ENCODE results near the gene TAS1R1. TPM values are rescaled to one million over a fixed set of nuclear protein-coding genes. Genes with fewer than 3 reads are reported as not detected.

TAS1R1 gene
- total and polyA plus RNA-seq, 10 of the 15 experiments (the other 5 are each of a cell fraction or from before 2014, with no cell fraction given): 0.03 to 0.06 (median 0.04) TPM; not detected in 7

DNA sequence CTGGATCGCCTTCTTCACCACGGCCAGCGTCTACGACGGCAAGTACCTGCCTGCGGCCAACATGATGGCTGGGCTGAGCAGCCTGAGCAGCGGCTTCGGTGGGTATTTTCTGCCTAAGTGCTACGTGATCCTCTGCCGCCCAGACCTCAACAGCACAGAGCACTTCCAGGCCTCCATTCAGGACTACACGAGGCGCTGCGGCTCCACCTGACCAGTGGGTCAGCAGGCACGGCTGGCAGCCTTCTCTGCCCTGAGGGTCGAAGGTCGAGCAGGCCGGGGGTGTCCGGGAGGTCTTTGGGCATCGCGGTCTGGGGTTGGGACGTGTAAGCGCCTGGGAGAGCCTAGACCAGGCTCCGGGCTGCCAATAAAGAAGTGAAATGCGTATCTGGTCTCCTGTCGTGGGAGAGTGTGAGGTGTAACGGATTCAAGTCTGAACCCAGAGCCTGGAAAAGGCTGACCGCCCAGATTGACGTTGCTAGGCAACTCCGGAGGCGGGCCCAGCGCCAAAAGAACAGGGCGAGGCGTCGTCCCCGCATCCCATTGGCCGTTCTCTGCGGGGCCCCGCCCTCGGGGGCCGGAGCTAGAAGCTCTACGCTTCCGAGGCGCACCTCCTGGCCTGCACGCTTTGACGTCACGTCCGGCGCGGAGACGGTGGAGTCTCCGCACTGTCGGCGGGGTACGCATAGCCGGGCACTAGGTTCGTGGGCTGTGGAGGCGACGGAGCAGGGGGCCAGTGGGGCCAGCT is 24.4 kb downstream of the TAS1R1 start, which contains the start of gene ZBTB48 (continued):
- TF ChIP-seq, protein P1, sequence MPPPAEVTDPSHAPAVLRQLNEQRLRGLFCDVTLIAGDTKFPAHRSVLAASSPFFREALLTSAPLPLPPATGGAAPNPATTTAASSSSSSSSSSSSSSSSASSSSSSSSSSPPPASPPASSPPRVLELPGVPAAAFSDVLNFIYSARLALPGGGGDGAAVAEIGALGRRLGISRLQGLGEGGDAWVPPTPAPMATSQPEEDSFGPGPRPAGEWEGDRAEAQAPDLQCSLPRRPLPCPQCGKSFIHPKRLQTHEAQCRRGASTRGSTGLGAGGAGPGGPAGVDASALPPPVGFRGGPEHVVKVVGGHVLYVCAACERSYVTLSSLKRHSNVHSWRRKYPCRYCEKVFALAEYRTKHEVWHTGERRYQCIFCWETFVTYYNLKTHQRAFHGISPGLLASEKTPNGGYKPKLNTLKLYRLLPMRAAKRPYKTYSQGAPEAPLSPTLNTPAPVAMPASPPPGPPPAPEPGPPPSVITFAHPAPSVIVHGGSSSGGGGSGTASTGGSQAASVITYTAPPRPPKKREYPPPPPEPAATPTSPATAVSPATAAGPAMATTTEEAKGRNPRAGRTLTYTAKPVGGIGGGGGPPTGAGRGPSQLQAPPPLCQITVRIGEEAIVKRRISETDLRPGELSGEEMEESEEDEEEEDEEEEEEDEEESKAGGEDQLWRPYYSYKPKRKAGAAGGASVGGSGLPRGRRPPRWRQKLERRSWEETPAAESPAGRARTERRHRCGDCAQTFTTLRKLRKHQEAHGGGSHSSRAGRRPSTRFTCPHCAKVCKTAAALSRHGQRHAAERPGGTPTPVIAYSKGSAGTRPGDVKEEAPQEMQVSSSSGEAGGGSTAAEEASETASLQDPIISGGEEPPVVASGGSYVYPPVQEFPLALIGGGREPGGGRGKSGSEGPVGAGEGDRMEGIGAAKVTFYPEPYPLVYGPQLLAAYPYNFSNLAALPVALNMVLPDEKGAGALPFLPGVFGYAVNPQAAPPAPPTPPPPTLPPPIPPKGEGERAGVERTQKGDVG (CRISPR knock-in tag; IDR thresholded peaks at IDR 0.05): no peak
- no peak for TF ChIP-seq IRF4 (IDR thresholded peaks at IDR 0.05; ENCODE audit: low read depth, low read length)
- no peak for TF ChIP-seq KDM1A (IDR thresholded peaks at IDR 0.05; ENCODE audit: borderline replicate concordance)
- TF ChIP-seq NFYA (IDR thresholded peaks at IDR 0.05; ENCODE audit: borderline replicate concordance, low read depth, low read length): no peak
- no peak for TF ChIP-seq ZNF217 (IDR thresholded peaks at IDR 0.05)
- peak; percentile 96 for TF ChIP-seq NR2F1 (conservative IDR thresholded peaks at IDR 0.05)
- no peak for TF ChIP-seq NFIC (IDR thresholded peaks at IDR 0.05; ENCODE audit: low read depth, low read length)
- no peak for TF ChIP-seq CBX3 (IDR thresholded peaks at IDR 0.05; ENCODE audit: borderline replicate concordance, low read depth)
- TF ChIP-seq MTA3 (IDR thresholded peaks at IDR 0.05; ENCODE audit: borderline replicate concordance, low read length): no peak
- no peak for TF ChIP-seq NBN (IDR thresholded peaks at IDR 0.05)
- no peak for TF ChIP-seq SMAD1 (IDR thresholded peaks at IDR 0.05; ENCODE audit: low read depth, partially characterized antibody)
- 0 out of 2 replicates have a peak, but pooled peaks have one; percentile 16 for TF ChIP-seq NRF1 (conservative IDR thresholded peaks at IDR 0.05; ENCODE audit: low read depth, low read length)
- TF ChIP-seq, protein P2, sequence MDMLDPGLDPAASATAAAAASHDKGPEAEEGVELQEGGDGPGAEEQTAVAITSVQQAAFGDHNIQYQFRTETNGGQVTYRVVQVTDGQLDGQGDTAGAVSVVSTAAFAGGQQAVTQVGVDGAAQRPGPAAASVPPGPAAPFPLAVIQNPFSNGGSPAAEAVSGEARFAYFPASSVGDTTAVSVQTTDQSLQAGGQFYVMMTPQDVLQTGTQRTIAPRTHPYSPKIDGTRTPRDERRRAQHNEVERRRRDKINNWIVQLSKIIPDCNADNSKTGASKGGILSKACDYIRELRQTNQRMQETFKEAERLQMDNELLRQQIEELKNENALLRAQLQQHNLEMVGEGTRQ (IDR thresholded peaks at IDR 0.05; ENCODE audit: borderline replicate concordance, low read depth, low read length): no peak
- TF ChIP-seq, protein P3, sequence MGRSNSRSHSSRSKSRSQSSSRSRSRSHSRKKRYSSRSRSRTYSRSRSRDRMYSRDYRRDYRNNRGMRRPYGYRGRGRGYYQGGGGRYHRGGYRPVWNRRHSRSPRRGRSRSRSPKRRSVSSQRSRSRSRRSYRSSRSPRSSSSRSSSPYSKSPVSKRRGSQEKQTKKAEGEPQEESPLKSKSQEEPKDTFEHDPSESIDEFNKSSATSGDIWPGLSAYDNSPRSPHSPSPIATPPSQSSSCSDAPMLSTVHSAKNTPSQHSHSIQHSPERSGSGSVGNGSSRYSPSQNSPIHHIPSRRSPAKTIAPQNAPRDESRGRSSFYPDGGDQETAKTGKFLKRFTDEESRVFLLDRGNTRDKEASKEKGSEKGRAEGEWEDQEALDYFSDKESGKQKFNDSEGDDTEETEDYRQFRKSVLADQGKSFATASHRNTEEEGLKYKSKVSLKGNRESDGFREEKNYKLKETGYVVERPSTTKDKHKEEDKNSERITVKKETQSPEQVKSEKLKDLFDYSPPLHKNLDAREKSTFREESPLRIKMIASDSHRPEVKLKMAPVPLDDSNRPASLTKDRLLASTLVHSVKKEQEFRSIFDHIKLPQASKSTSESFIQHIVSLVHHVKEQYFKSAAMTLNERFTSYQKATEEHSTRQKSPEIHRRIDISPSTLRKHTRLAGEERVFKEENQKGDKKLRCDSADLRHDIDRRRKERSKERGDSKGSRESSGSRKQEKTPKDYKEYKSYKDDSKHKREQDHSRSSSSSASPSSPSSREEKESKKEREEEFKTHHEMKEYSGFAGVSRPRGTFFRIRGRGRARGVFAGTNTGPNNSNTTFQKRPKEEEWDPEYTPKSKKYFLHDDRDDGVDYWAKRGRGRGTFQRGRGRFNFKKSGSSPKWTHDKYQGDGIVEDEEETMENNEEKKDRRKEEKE (IDR thresholded peaks at IDR 0.05): no peak
- TF ChIP-seq GATAD2B (conservative IDR thresholded peaks at IDR 0.05; ENCODE audit: low read depth): 0 out of 2 replicates have a peak, but pooled peaks have one; percentile 34
- no peak for TF ChIP-seq NFXL1 (IDR thresholded peaks at IDR 0.05; ENCODE audit: borderline replicate concordance)
- TF ChIP-seq SUZ12 (IDR thresholded peaks at IDR 0.05; ENCODE audit: unreplicated experiment): no peak
- TF ChIP-seq, protein P4, sequence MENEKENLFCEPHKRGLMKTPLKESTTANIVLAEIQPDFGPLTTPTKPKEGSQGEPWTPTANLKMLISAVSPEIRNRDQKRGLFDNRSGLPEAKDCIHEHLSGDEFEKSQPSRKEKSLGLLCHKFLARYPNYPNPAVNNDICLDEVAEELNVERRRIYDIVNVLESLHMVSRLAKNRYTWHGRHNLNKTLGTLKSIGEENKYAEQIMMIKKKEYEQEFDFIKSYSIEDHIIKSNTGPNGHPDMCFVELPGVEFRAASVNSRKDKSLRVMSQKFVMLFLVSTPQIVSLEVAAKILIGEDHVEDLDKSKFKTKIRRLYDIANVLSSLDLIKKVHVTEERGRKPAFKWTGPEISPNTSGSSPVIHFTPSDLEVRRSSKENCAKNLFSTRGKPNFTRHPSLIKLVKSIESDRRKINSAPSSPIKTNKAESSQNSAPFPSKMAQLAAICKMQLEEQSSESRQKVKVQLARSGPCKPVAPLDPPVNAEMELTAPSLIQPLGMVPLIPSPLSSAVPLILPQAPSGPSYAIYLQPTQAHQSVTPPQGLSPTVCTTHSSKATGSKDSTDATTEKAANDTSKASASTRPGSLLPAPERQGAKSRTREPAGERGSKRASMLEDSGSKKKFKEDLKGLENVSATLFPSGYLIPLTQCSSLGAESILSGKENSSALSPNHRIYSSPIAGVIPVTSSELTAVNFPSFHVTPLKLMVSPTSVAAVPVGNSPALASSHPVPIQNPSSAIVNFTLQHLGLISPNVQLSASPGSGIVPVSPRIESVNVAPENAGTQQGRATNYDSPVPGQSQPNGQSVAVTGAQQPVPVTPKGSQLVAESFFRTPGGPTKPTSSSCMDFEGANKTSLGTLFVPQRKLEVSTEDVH (IDR thresholded peaks at IDR 0.05; ENCODE audit: low read depth, partially characterized antibody): no peak
- TF ChIP-seq MEF2B (IDR thresholded peaks at IDR 0.05; ENCODE audit: partially characterized antibody, poor library complexity, severe bottlenecking): peak; percentile 39
- no peak for TF ChIP-seq CHD4 (IDR thresholded peaks at IDR 0.05)
- no peak for TF ChIP-seq BRCA1 (IDR thresholded peaks at IDR 0.05; ENCODE audit: low read depth, low read length)

Data from GM12878 (cell line).